NT2/D1 (cell line): ENCODE data around the gene TMEM11.

ENCODE experiments used
- SUZ12 ChIP-seq: IDR thresholded peaks from 2 replicates; pipeline ENCODE4 v1.6.1; 2011; ENCODE audit not compliant: insufficient read length, insufficient read depth; ENCODE audit errors: extremely low read depth
- YY1 ChIP-seq: IDR thresholded peaks from 2 replicates; pipeline ENCODE4 v1.6.1; 2011; ENCODE audit not compliant: insufficient read length, insufficient read depth
- ZNF274 ChIP-seq: IDR thresholded peaks from 2 replicates; pipeline ENCODE4 v1.6.1; 2011; ENCODE audit warnings: mild to moderate bottlenecking, low read depth, low read length

- TF ChIP-seq ZNF274 (no peak), SUZ12 (no peak), YY1 (no peak)
Measured at GRCh38 chr17:21223086-21223485, 9.1 kb upstream of the TMEM11 start.
